GF-D8 (cell line): ENCODE results near the gene TNRC6C.
"Not testable (repeated sequence)": the region's sequence is repeated elsewhere in the genome, so short reads cannot be mapped to it uniquely, and the experiment has no call there.

ENCODE experiments used
- DNase-seq: peaks from one replicate; lab custom pipeline; 2025; lab: John Stamatoyannopoulos, UW

TNRC6C gene

DNA sequence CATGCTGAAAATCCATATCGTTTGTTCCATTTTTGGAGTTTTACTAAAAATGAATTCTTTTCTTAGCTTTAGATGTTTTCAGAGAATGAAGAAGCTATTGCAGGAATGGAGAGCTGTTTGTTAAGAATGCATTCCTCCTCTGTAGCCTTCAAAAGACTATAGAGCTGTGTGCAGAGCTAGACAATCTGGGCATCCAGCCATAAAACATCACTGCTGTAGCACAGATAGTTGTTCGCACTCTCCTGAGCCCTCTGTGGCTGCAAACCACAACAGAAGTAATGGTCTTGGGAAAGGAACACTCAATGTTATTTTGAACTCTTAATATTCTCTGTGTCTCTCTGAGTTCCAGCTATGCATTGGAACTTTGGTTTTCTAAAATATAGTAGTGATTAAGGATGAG lies 4.9 kb downstream of the TNRC6C start:
- peak; percentile 79 for DNase-seq

DNA sequence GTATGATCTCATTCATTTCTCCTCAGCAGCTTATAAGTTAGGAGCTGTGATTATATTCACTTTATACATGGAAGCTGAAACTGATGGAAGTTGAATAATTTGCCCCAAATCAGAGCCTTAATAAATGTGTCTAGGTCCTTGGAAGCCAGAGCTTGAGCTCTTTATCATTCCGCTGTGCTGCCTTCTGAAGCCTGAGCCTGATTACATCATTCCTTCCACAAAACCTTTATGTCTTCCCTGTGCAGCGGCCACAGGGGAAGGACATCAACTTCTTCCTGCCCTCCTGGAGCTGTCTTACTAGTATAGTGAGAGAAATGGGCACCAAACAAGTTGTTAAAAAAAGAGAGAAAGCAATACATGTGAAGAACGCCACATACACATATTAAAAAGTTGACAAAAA lies 6.8 kb downstream of the TNRC6C start:
- no peak for DNase-seq

DNA sequence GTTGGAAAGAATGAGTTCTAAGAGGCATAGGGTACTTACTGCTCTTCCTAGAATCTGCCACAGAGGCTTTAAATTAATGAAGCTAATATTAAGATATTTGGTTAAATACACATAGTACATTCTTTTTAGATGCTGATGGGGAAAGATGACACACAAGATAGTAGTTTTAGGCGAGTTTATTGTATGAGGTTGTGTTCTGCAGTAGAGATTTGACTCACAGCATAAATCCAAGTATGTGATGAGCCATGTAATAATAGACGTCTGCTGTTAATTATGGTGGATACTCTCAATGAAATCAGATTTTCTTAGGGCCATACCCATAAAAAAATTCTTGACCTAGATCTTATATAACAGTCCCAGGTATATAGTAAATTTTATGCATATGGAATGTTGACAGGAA lies 8.0 kb downstream of the TNRC6C start:
- no peak for DNase-seq

DNA sequence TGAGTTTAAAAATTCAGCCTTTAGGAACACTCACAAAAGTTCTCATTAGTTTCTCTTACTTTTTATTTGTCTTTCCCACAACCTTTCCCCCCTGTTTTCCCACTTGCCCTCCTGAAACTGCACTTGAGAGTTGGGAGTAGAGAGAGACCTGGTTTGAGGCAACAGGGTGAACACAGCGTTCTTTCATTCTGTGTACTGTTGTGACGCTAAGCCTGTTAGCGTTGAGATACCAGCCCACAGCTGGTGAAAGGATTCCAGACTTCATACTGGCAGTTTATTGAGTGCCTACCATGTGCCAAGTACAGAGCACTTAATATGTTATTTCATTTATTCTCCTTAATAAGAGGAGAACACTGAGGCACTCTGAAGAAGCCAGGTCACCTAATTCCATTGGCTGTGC lies 10.3 kb downstream of the TNRC6C start:
- no peak for DNase-seq

DNA sequence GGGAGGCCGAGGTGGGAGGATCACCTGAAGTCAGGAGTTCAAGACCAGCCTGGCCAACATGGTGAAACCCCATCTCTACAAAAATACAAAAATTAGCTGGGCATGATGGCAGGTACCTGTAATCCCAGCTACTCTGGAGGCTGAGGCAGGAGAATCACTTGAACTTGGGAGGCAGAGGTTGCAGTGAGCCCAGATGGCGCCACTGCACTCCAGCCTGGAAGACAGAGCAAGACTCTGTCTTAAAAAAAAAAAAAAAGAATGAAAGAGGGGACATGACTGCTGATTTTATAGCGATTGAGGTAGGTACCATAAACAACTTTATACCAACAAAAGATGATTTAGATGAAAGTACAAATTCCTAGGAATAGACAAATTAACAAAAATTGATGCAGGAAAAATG lies 13.8 kb downstream of the TNRC6C start:
- DNase-seq: not testable (repeated sequence)

DNA sequence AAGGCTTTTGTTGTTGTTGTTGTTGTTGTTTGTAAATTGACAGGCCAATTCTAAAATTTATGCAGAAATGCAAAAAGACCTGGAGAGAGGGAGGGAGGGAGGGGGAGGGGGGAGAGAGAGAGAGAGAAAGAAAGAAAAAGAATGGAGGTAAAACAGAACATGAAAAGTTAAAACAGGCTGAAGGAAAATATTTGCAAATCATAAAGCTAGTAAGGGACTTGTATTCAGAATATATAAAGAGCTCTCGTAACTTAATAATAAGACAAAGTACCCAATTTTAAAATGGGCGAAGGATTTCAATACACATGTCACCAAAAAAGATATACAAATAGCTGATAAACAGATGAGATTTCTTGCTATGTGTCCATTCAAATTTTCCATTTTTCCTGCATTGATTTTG lies 15.4 kb downstream of the TNRC6C start:
- no peak for DNase-seq

DNA sequence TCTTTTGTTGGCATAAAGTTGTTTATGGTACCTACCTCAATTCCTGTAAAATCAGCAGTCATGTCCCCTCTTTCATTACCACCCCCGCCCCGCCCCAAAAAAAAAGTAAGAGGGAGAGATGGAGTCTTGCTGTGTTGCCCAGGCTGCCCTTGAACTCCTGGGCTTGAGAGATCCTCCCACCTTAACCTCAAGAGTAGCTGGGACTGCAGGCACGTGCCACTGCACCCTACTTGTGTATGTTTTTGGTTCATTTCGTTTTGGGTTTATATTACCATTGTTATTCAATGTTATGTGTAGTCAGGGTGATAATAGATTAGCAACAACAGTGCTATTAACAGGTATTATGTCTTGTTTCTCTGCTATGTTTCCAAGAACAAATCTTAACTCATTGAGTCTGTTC lies 15.9 kb downstream of the TNRC6C start:
- DNase-seq: no peak

DNA sequence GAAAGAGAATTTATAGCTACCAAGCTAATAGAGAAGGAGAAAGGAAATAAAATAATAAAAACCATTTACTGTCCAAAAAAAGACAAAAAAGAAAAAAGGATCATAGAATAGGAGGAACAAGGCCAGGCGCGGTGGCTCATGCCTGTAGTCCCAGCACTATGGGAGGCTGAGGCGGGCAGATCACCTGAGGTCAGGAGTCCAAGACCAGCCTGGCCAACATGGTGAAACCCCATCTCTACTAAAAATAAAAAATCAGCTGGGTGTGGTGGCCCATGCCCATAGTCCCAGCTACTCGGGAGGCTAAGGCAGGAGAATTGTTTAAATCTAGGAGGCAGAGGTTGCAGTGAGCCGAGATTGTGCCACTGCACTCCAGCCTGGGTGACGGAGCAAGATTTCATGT lies 23.9 kb downstream of the TNRC6C start:
- DNase-seq: not testable (repeated sequence)

DNA sequence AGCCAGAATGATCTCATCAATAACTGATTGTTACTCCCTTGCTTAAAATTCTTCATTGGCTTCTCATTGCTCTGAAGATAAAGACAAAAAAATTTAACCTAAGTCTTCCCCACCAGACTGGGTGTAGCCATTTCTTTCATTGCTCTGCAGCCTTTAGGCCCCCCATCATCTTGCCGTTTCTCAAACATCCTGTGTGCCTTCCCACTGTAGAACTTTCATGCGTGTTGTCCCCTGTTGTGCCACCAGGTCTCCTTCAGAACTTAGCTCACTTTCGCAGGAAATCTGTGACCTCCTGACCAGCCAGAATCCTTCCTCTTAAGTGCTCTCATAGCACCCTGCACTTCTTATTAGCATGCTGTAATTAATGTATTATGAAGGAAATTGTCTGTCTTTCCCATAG lies 31.8 kb downstream of the TNRC6C start:
- DNase-seq: no peak

DNA sequence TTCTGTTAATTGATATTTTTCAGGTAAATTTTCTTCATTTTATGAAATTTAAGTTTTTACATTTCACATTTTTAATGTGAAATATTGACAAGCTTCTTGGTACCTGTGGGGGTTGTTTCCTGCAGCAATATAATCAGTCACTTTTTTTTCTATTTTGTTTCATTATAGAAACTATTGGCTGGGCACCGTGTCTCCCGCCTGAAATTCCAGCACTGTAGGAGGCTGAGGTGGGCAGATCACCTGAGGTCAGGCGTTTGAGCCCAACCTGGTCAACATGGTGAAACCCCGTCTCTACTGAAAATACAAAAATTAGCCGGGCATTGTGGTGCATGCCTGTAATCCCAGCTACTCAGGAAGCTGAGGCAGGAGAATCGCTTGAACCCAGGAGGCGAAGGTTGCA lies 35.2 kb downstream of the TNRC6C start:
- not testable (repeated sequence) for DNase-seq

DNA sequence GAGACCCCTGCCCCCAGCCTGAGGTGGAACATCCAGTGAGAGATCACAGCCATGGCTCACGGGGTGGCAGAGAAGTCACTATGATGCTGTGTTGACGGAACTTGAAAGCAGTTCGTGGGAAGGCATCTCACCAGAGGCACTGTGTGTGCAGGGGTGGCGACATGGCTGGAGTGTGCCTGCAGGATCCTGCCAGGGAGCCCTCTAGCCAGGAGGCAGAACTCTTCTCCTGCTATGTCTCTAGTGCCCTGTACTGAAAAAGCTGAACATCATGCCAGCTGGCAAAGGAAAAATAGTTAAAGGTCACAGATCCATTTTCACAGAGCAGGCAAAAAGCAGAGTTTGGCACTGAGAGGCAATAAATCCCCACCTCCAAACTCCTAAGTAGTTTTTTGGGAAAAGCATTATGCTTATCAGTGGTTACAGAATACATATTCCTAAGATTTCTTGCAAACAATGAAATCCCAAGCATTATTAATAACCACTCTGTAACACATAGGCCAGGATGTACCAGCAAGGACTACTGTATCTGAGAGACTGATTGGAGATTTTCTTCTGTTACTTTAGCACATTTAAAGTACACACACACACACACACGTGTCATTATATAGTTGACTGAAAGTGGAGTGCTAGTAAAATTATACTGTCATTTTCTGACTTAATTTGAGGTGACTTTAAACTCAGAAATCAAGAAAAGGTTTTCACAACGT lies 36.8 kb downstream of the TNRC6C start:
- no peak for DNase-seq

DNA sequence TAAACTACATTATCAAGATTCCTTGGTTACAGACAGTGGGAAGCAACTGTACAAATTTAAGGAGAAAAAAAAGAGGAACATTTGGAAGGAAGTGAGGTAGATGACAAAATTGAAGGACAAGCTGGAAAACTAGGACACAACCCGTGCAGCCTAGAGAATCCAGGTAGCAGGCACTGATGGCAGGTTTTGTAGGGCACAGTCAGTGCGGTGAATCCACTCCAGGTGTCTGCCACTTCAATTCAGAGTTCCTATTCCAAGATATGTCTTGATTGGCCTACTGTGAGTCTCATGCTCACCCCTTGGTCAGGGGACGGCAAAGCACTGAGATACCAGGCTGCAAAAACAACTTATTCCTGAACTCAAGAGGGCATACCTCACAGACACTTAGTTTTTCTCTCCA lies 37.8 kb downstream of the TNRC6C start:
- DNase-seq: no peak

DNA sequence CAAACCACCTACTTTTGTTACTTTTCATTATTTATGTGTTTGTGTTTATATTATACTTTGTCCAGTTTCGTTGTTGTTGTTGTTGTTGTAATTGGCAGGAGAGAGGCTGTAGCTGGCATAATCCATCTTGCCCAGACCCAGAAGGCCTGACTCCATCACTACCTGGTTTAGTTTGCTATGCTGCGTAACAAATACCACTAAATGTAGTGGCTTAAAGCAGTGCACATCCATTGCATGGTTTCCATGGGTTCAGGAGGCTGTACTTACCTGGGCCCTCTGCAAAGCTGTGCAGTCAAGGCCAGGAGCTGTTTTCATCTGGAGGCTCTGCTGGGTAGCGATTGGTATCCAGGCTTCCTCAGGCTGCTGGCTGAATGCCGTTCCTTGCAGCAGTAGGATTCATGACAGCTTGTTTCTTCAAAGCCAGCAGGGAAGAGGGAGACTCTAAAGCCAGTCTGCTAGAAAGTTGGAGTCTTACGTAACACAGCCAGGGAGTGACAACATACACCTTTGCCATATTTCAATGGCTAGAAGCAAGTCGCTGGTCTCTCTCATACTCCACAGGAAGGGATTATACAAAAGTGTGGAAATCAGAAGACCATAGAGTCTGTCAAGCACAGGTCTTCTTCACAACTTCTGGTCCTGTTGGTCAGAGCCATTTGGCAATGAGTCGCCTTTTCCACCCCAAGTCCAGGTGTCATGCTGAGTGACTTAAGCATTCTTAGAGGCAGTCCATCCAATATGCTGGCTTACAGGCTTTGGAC lies 41.1 kb downstream of the TNRC6C start:
- peak; percentile 48 for DNase-seq

DNA sequence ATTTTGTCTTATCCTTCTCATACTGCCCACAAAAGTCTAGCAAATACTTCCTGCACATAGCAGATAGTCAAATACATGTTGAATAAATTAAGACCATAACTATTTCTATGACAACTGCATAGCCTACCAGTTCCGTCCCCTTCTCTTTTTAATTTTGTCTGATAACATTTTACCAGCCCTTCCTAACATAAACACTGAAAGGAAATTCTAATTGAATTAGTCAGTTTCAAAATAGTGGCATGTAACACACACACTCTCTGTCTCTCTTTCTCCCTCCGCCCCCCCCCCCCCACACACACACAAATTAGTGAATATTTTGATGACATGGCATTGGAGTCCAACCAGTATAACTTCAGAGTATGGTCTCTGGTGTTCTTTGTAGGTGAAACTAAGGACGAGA lies 41.8 kb downstream of the TNRC6C start:
- DNase-seq: no peak

DNA sequence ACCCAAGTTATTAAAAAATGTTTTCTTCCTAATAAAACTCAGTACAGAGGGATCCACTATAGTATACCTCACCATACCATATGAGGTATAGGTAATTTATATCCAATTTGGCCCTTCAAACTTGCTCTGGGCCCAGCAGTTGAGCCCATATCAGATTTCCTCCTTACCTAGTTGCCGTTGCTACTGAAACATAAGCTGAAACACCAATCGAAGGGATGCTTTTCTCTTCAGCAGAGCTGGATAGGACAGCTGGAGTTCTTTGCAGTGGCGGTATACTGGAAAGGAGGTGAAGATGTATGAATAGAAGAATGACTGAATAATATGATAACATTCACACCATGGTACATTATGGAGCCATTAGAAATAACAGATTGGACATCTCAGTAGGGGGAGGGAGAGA lies 42.7 kb downstream of the TNRC6C start:
- no peak for DNase-seq

DNA sequence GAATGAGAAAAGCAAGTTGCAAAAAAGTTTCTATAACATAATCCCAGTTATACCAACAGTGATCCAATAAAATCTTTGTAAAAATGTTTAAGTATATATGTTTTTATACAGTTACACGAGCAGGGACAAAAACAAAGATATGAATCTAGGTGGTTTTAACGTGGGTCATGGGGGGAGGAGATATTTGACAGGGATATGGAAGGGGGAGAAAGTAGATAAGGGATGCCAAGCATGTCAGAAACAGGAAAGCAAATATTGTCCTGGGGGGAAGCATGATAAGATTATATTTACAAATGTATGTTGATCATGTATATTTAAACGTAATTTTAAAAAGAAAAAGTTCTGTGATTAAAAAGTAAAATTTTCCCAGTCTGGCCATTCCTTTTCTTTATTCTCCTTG lies 43.1 kb downstream of the TNRC6C start:
- DNase-seq: no peak

DNA sequence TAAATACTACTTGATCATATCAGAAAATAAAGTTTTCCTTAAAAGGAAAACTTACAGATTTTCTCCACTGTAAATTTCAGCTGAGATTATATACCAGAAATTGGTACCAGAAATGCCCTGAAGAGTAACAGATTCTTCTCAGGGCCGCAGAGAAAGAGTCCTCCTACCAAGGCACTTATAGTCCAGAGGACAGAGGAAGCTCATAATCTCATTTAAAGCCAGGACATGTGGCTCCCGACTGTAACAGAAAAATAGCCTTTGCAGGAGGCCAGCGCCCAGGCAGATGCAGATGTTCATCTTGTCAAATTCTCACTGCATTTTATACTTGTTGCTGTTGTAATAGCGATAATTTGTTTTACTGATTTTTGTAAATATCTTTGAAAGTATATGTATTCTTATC lies 43.7 kb downstream of the TNRC6C start:
- no peak for DNase-seq

DNA sequence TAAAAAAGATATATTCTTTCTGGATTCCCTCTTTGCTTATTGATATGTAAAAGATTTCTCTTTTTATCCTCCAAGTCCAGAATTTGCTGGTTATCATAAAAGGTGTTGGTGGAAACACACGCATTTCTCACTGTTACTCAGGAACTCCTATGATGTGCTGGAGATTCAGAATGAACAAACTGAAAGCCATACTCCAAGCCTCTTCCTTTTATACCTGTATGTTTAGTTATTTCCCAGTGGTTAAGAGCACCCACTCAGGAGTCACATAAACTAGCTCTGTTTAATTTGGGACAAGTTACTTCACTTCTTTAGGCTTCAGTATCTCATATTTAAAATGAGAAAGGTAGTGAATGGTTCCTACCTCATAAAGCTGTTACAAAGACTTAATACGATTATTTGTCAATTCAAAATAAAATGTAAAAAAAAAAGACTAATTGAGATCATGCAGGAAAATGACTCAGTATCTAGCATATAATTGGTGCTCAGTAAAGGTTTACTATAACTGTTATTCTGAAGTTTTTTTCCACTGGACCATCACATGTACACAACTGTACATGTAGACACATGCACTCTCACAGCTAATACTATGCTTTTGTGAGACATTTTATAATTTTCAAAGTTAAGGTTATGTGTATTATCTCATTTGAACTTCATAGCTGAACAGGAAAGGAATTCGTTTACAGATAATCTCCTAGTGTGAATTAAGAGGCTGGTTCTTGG lies 47.1 kb downstream of the TNRC6C start:
- DNase-seq: no peak

DNA sequence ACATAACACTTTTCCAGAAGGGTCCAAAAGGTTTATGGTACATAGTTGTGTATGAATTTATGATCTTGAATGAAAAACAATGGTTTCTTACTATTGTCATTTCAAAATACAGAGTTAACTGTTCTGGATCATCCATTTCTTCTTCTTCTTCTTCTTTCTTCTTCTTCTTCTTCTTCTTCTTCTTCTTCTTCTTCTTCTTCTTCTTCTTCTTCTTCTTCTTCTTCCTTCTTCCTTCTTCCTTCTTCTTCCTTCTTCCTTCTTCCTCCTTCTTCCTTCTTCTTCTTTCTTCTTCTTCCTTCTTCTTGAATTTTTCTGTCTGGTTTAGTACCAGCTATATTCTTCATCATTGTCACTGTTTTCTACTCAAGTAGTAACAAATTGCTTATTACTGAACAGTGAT lies 47.8 kb downstream of the TNRC6C start:
- no peak for DNase-seq

DNA sequence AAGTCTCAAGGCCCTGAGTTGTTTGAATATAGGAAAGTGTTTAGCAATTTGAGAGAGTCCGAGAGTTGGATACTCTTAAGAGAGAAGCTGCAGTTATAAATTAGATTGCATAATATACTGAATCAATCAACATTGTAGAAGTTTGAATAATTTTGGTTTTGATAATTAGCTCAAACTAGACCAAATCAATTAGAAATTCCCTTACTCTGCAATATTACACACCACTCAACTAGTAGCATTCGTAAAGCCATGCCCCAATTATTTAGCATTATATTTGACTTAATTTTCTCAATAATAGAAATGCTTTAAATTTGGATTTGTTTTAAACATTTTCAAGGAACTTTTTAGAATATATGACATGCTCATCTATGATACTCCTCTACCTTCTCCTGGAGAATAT lies 49.1 kb downstream of the TNRC6C start:
- no peak for DNase-seq

DNA sequence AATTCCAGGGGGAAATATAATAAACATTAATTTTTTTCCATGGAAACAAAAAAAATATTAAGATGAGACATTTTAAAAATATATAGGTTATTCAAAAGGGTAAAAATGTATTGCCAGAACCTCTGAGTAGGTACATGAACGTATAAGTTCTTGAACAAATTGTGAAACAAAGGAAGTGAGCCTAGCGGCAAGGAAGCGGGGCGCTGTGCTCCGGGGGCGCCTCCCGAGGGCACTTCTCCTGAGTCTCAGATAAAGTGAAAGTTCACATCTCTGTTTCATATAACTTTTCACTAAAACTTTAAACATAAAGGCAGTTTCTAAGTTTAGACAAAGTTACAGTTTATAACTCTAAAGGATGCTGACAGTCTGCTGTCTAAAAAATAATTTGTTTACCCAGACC lies 52.3 kb downstream of the TNRC6C start:
- no peak for DNase-seq

DNA sequence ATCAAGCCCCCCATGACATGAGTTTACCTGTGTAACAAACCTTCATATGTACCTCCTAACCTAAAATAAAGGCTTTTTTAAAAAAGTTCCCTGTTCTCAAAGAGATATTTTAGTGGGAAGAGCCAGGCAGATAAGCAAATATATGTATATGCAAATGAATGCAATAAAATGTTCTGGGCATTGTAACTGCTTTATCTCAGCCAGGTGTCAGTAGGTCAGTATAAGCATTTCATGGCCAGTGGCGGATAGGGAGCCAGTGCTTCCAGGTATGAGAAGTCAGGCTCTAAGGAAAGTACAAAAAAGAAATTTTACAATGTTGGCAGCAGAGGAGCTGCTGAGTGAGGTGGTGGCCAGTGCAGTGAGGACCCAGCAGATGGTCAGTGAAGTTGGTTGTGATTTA lies 53.9 kb downstream of the TNRC6C start:
- no peak for DNase-seq
